CD4-positive, alpha-beta T cell treated with Interleukin-17A for 4 hours (primary cell): ENCODE results near the gene SECISBP2.

Experiments
- DNase-seq: peaks from one replicate; pipeline ENCODE4 v3.0.0-alpha.2; 2020; ENCODE audit warnings: mixed read lengths

The SECISBP2 gene

DNA sequence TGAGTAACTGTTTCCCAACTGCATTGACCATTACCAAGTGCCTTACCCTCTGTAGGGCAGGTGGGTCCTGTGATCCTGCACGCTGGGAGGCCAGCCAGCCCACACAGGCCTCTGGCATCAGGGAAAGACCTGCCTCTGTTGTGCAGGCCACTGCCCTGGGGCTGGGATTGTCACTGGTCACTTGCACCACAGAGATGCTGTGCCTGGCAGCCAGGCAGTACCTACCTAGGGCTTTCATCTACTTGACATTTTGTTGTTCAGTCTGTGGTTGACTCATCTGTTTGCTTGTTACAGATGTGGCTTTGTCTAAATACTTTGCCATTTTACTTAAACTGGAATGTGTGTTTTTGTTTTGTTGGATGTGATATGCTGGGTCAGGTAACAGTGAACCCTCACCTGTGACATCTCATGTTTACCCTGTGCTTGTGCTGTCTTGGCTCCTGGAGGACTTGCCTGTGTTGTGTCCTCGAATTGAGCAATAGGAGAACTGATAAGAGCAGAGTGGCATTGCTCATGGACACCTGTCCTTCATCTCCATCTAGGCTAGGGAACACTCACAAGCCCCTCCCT is 32.8 kb downstream of the SECISBP2 start:
- DNase-seq = no peak

DNA sequence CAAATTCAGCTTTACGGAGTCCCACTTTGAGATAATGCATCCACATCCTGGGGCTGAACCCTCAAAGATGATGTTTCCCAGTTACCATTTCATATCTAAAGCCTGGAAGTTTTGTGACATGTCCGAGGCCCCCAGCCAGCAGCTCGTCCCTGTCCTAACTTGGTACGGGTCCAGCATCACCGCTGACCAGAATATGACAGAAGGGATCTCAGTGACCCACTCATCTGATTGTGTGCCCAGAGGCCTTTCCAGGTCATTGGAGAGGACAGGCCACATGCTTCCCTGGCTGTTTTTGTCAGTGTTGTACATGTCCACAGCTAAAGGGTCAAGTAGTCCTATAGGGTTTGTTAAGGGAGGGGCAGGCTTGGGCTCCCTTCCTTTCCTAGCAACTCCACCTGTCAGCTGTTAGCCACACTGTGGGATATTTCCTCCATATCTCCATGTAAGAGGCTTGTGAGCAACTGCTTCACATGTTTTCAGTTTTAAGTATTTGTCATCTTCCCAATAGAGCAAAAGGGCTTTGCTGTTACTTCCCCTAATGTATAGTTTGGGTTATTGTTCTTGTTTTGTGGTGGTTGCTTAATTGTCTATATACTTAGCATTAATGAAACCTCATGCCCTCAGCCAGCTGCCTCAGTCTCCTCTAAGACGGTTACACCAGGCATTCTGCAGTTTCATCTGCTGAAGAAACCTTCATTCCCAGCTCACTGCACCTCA is 33.4 kb downstream of the SECISBP2 start:
- no peak for DNase-seq

DNA sequence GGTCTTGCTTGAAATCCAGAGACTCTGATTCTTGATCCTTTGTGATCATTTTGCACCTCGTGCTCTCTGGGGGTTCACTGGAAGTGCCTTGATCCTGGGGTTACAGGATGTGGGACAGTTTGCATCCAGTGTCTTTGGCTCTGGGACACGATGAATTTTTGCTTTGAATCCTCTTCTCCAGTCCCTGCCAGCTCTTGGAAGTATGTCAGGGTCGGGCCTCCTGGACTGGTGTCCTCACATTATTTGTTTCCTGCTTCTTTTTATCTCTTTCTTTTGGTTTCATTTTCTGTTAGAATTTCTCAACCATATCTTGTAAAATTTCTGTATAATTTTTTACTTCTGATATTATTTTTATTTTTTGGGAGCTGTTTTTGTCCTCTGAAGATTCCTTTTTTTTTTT is 34.2 kb downstream of the SECISBP2 start:
- DNase-seq = no peak

DNA sequence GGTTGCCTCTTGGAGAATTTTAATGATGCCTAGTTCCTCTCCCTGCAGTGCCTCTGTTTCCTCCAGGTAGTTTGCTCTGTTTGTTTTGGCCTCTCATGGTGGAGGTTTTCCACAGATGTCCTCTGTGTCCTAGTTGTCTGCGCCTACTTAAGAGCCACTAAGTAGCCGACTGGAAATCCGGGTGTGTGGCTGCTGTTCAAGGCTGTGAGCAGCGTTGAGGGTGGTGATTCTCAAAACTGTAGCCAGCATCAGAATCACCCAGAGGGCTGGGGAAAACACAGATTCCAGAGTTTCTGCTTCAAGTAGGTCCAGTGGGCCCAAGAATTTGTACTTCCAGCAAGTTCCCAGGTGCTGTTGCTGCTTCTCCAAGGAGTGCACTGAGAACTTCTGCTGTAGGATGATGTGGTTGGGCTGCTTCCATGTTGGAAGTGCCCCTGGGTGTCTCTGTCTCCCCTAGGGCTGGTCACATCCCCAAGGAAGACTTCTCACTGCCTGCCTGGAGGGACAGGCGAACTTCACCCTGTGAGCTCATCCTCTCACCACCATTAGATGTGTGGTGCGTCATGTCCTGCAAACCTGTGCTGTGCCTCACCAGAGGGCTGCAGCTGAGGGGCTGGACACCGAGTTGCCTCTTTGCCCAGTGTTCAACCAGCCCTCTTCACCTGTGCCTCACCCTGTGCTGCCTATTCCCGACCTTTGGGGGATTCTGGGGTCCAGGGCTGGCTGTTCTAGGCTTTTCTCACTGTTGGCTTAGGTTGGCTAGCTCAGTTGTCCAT is 34.8 kb downstream of the SECISBP2 start:
- DNase-seq = no peak

DNA sequence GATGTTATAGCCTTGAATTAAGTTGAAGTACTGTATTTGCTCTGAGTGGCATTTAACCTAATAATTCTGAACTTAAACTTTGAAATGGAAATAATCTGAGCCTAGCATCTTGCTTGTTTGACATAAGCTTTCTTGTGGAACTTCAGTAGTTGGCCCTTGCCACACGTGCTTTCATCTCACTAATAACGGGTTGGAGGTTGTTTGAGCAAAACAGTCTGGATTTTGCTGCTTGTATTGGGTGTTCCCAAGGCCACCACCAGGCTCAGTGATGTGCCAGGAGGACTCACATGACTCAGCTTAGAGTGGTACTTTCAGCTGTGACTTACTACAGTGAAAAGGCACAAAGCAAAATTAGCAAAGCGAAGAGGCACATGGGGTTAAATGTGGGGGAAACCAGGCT is 35.7 kb downstream of the SECISBP2 start:
- DNase-seq = no peak

DNA sequence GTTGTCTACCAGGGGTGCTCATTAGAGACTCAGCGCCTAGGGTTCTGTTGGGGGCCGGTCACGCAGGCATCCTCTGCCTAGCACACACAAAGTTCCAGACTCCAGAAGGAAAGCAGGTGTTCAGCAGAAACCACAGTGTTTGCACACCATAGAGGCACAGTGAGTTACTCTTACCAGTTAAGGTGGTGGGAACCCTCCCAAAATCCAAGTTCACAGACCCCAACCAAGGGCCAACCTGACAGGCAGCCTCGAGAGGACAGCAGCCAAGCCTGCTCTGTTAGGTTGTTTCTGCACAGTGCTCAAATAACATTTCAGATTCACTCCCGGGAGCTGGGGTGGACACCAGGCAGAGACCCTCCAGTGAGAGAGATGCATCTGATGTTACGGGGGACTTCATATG is 36.2 kb downstream of the SECISBP2 start:
- no peak for DNase-seq

DNA sequence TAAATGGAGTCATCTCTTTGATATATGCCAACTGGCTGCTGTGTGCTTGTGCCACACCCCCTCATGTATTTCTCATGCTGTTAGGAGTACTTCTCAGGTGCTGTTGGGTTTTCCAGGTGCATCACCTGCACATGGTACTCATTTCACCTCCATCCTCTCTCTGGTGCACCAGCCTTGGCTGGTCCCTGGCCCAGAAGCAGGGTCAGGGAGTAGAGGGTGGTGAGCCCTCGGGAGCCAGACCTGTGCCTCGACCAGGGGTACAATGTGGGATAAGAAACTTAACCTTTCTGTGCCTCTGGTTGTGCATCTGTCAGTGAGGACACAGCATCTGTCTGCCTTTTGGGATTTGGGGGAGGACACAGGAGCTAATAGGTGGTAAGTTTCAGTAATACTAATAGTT is 38.5 kb downstream of the SECISBP2 start:
- no peak for DNase-seq

DNA sequence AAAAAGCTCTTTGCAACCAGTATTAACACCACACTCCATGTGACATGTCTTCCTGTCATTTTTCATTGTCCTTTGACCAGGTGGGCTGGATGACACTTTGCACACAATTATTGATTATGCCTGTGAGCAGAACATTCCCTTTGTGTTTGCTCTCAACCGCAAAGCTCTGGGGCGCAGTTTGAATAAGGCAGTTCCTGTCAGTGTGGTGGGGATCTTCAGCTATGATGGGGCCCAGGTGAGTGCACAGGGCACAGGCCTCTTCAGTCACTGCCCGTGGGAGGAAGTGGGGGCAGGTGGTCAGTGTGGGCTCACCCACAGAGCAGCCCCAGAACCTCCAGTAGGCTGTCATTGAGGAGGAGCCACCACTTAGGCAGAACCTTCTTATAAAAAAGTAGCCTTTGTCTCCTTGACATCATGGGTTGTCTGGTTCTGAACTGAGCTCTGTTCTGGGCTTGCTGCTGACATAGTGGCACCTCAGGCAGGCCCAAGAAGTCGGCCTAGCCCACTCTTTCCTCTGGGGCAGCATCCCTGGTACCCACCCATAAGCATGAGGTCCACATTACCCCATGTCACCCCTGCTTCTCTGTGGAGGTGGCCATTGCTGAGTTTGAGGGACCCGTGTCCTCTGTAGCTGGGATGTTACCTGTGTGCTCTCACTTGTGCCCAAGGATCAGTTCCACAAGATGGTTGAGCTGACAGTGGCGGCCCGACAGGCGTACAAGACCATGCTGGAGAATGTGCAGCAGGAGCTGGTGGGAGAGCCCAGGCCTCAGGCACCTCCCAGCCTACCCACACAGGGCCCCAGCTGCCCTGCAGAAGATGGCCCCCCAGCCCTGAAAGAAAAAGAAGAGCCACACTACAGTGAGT is 39.3 kb downstream of the SECISBP2 start:
- no peak for DNase-seq

DNA sequence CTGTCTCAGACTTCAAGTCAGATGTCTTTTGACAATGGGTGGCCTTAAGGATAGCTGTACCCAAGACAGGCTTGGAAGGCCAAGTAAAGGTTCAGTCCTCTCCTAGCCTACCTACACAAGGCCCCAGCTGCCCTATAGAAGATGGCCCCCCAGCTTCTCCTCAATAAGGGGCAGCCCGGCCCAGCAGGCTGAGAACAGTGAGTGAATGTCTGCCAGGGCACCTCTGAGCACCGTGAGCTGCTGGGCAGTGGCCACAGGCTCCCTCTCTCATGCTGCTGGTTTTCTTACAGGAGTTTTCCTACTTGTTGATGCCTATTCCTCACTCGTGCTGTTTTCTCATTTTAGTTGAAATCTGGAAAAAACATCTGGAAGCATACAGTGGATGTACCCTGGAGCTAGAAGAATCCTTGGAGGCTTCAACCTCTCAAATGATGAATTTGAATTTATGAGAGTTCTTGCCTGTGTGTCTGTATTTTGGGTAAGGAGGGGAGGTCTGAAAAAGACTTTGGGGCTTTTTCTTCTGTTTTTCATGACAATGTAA is 40.1 kb downstream of the SECISBP2 start:
- DNase-seq = no peak

DNA sequence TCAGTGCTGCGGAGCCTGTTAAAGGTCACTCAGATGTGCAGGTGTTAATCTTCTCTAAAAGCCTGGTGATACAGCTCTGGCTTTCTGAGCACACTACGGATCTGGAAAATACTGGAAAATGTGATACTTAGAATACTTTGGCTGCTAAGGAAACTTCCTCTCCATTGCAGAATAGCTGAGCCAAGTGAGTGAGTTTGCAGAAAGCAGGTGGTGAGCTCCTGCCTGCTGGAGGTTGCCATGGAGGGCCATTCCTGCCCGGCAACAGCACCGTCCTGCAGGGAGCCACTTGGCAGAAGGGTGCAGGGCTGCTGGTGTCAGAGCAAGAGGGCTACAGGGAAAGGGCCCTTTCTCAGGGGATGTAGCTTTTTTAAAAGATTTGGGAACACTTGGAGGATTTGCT is 40.7 kb downstream of the SECISBP2 start:
- no peak for DNase-seq

DNA sequence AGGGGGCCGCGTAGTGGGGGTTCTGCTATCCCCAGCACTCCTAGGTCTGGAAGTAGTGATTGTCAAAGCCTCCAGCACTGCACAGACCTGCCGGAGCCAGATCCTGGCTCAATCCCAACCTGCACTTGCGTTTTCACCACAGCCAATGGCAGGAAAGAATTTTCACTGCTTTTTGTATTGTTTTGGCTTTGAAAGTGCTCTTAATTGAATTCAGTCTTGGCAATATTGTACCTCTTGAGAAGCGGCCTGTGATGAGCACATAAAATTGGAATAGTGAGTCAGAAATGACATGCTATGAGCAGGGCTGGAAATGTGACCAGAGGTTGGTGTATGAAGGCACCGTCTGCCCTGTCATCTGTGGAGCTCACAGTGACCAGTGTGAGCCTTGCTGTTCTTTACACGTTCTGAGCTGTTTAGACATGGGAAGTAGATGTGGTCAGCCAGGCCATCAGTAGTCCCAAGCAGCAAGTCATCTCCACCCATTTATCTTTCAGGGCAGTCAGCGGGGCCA is 41.5 kb downstream of the SECISBP2 start:
- DNase-seq = no peak

DNA sequence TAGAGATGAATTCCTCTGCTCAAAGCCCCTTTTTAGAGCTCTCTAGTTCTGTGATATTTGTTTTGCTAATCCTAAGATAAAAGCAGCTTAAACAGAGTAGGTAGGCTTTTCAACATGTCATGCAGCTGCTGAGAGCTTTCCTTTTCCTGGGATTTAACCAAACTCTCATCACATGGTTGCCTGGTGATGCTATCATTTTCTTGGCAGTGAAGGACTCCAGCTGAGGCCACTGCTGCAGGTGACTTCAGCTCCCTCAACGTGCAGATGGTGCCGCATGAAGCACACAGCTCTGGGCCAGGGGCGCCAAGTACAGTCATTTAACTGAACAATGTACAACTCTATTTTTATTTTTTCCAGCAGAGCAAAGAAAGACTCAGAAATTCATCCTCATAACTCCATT is 42.2 kb downstream of the SECISBP2 start:
- DNase-seq = peak; percentile 2

DNA sequence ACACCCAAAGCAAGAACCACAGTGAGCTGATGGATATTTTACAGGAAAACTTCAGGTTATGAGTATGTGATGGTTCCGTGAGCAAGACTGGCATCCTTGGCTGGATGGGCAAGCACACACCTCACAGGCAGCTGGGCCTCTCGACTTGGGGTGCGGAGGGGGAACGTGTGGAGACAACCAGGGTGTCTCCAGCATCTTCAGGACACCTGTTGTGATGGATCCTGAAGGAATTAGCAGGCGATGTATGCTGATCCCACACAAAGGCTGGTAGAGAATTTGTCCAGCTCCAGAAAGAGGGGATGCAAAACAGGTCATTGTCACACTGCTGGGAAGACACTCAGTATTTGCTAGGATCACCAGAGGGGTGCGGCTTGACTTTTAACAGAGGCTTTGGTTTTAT is 42.7 kb downstream of the SECISBP2 start:
- no peak for DNase-seq

DNA sequence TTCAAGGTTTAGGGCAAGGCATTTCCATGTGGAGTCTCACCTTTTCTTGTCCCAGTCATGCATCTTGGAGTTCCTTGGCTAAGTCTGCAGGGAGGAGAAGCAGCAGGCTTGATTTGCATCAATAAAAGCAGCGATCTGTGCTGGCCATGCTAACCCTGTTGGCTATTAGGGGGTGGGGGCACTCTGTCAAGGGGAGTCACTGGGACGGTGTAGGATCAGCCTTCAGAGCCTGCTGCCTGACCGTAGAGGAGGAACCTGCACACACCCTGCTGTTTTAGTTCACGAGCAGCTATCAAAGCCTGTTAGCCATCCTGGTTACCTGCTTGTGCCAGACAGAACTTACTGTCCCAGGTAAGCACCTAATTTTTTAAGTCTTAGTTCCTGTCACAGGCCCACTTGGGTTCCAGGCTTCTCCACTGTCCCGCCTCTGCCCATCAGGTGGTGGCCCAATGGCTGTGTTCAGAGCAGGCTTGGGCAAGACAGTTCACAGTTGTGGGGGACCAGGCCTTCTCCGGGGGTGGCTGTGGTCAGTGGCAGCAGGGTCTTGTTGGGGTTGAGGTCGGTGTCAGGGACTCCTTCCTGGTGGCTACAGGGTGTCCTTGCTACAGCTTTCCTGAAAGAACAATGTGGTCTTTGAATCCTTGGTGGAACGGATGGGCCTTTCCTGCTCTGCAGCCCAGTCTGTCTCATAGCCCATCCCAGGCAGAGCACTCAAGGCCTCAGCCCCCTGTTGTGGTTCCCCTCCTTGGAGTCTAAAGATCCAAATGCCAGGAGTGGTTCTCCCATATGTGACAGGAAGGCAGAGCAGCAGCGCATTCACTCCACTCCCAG is 43.7 kb downstream of the SECISBP2 start:
- DNase-seq = peak; percentile 2

DNA sequence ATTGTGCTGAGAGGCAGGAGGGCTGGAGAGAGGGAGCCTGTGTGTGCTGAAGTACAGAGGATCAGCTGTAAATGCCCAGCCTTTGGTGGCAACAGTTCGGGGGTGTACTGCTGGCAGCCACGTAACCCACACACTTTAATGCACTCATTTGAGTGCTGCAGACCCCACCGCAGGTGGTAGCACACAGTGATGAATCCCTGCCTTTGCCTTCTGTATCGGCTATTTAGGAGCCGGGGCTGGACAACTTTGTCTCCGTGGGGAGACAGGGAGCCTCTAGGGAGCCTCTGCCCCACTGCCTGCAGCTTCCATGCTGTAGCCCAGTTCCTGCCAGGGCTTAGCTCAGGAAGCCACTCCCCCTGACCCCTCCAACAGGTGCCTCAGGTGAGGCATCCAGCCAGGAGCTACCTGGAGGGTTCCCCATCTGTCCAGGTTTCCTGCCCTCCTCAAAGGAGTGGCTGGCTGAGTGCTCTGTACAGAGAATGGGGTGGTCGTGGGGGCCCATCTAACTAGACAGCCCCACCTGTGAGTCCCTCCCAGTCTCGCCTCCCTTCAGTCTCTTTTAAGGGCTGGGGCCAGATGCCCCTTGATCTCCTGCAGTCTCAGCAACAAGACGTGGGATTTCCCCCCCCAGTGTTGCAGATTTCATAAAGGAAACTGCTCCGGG is 44.5 kb downstream of the SECISBP2 start:
- DNase-seq = peak; percentile 3

DNA sequence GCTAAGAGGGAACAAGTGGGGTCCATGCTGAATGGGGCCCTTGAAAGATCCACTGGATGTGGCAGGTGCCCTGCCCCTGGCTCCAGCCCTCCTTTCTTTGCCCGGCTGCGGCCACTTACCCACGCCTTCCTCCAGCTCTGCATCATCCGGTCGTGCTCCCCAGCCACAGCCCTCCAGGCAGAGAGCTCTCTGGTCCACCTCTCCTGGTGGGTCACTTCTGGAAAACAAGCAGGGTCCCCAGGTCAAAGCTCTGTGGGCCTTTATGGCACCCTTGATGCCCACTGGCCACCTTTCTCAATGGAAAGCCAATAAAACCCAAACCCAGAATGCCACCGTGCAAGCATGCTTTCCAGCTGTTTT is 45.0 kb downstream of the SECISBP2 start:
- peak; percentile 2 for DNase-seq

DNA sequence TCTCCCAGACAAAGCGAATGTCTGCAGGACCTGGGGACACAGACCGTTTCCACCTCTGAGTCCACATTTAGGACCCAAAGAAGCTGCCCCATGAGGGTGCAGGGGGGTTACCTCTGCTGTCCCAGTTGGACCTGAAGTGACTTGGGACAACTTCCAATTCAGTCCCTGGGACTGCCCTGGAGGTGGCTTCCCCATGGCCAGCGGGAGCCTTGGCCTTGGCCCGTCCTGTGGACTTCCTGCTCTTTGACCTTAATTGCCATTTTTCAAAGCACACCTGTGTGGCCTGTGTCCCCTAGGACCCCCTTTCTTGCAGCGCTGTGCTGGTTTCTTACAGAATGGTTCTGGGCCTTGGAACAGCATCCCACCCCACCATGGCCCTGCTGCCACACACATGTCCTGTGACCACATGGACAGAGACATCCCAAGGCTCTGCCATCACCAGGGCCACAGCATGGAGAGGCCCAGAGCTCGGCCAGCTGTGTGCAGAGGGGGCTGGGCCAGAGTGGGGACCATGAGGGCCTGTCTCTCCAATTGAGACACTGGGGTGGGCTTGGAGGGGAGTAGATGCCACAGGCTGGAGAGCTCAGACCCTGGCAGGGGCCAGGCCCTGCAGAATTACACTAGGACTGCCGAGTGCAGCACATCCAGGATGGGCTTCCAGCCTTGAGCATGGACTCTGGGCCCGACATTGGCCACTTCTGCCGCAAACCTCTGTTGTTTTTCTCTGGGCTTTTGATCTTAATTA is 45.8 kb downstream of the SECISBP2 start:
- peak; percentile 2 for DNase-seq

DNA sequence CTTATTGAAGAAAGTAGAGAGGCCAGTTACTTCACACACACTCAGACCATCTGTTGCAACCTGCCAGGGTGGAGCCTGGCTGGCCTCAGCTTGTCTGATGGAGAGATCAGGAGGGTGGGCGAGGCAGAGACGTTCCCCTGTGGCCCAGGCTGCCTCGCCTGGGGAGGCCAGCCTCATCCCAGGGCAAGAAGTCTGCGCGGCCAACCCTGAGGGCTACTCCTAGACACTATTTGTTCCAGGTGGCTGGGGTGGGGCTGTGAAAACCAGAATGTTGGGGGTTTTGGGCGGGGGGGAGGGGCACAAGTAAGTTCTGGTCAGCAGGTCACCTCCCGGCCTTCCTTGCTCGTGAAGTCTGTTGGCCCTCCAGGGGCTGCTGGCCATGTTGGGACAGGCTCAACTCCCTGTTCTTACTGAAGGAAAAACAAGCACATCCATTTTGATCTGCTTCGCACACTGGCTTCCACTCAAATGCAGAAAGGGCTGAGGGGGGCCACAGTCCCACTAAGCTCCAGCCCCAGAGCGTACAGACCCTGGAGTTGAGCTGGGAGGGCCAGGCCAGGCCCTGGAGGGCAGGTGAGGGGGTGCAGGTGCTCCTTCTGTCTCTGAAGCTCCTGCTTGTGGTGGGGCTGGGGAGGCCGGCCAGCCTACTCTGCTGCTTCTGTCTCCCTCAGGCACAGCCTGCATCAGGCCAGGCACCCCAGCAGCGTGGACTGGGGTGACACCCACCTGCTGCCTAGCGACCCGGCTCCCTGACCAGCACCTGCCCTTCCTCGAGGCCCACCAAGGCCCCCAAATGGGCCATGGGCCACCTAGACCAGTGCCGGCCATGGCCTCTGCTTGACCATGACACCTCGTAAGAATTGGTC is 46.6 kb downstream of the SECISBP2 start:
- DNase-seq = peak; percentile 2

DNA sequence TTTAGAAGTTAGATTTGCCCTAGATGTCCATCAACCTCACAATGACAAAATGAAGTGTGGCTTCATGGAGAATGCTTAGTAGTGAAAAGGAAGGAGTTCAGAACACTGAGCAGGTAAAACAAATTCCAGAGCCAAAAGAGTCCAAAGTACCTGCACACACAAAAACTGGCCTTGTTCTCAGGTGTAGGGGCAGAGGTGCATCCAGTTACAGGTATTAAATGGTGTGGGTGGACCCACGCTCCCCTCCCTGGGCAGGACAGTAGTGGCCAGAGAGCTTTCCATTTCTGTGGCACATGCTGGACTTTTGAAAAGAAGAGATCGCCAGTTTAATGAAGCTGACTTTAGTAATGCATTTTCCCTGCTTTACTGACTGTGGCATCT is 47.2 kb downstream of the SECISBP2 start:
- no peak for DNase-seq

DNA sequence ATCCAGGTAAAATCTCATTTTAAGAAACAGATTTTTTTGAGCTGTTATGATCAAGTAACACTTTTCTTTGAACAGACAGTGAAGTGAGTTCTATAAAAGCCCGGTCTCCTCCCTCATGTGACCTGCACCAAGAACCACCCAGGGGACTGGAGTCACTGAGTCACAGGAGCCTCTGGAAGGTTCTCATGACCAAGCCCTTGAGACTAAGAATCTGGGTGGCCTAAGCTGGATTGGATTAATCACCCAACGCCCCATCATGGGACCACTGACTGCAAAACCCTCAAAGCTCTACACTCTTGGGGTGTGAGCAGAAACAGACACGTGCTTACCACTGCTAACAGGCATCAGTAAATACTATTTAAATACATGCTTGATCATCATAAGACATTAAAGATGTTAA is 48.4 kb downstream of the SECISBP2 start:
- DNase-seq = peak; percentile 2
